ENCODE measurements around the gene NRTN. TPM values are rescaled to one million over a fixed set of nuclear protein-coding genes. Genes with fewer than 3 reads are reported as not detected.

Gene NRTN
- total RNA-seq, 1 donor from 2014 or later = 0.85 TPM

DNA sequence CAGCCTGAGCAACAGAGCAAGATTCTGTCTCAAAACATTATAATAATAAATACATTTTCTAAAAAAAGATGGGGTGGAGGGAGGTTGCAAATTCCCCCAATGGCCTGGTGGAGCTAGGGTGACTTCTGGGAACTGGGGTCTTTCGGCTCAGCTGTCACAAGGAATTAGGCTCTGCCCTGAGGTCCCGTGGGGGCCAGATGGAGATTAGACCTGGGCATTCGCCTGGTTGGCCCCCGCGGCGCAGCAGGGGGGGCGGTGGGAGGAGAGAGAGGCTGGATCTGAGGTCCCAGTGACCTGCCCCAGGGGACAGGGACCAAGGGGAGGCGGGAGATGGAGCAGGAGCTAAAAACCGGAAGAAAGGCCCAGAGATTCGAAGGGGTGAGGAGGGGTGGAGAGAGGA is 19.9 kb downstream of the NRTN start:
- no peak for TF ChIP-seq CTCF (IDR thresholded peaks at IDR 0.05)
- H3K36me3 ChIP-seq = no peaks in the 10 kb centered on the region
- intact Hi-C loops (cut with DNase I) = no loop called here
- H3K4me3 ChIP-seq = no peak overlapping the region
- no peaks in the 10 kb centered on the region for H3K9me3 ChIP-seq
- H3K27ac ChIP-seq = no peak overlapping the region
- DNase-seq (ENCODE audit: low spot score in 2 of 2) = no peak
- peaks cover 10% of the 10 kb centered on the region for H3K27me3 ChIP-seq
- H3K4me1 ChIP-seq = peaks cover 0 to 5% of the 10 kb centered on the region in 2 donors

- Histone ChIP-seq H3K27me3 (peaks cover 14% of the 10 kb centered on the region), H3K36me3 (no peaks in the 10 kb centered on the region), H3K27ac (no peak overlapping the region), H3K4me3 (no peak overlapping the region), H3K4me1 (peaks cover 0 to 5% of the 10 kb centered on the region in 2 donors), H3K9me3 (no peaks in the 10 kb centered on the region)
- DNase-seq (ENCODE audit: low spot score in 2 of 2) = no peak
- intact Hi-C loops (cut with DNase I) = no loop called here
- TF ChIP-seq CTCF (IDR thresholded peaks at IDR 0.05) = no peak
Measured at GRCh38 chr19:5825178-5825577, 20.3 kb downstream of the NRTN start.

DNA sequence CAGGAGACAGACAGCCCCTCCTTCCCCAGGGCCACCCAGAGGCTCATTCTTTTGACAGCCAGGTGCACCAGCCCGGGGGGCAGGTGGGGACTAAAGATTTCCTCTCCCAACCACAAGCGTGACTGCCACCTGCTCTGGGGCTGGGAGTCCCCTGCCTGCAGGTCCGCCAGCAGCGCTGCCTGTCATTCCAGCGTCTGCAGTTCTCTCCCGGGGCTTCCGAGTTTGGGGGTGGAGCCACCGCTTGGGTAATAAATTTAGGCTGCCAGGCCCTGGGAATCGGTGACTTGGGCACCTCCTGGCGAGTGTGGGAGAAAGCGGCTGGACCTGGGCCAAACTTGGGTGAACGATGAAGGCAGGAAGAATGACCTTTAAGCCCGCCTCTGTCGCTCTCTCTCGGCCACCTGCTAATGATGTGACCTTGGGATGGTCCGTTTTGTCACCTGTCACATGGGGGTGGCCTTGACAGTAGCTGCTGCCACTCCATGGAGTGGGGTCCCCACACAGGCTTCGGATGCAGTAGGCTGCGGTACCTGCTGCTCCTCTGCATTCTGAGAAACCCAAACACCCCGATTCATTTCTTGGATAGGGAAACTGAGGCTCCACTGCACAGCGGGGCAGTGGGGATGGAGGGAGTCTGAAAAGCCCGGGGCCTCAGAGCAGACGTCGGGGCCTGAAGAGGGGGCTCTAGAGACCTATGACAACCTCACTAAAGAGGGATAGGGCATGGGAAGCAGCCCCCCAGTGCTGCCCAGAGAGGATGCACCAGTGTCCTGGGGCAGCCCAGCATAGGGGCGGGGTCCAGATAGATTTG is 21.9 kb downstream of the NRTN start:
- H3K27ac ChIP-seq = no peak overlapping the region
- DNase-seq (ENCODE audit: low spot score in 2 of 2) = no peak

GRCh38 chr19:5827342-5827890 is 22.5 kb downstream of the NRTN start:
- no peak overlapping the region for H3K27ac ChIP-seq
- TF ChIP-seq CTCF (IDR thresholded peaks at IDR 0.05) = no peak
- peaks cover 10% of the 10 kb centered on the region for H3K27me3 ChIP-seq
- H3K4me3 ChIP-seq = peak overlapping the region; percentile 54 to 61
- no peaks in the 10 kb centered on the region for H3K9me3 ChIP-seq
- H3K4me1 ChIP-seq = peaks cover 0 to 5% of the 10 kb centered on the region in 2 donors
- H3K36me3 ChIP-seq = no peaks in the 10 kb centered on the region
- no peak for DNase-seq (ENCODE audit: low spot score in 2 of 2)
- intact Hi-C loops (cut with DNase I) = no loop called here

More for the DNA sequence above, 21.9 kb downstream of the NRTN start:
- Histone ChIP-seq H3K36me3 (no peaks in the 10 kb centered on the region), H3K4me3 (no peak overlapping the region), H3K4me1 (peaks cover 0 to 5% of the 10 kb centered on the region in 2 donors), H3K27me3 (peaks cover 10% of the 10 kb centered on the region), H3K9me3 (no peaks in the 10 kb centered on the region)
- intact Hi-C loops (cut with DNase I) = no loop called here
- no peak for TF ChIP-seq CTCF (IDR thresholded peaks at IDR 0.05)

DNA sequence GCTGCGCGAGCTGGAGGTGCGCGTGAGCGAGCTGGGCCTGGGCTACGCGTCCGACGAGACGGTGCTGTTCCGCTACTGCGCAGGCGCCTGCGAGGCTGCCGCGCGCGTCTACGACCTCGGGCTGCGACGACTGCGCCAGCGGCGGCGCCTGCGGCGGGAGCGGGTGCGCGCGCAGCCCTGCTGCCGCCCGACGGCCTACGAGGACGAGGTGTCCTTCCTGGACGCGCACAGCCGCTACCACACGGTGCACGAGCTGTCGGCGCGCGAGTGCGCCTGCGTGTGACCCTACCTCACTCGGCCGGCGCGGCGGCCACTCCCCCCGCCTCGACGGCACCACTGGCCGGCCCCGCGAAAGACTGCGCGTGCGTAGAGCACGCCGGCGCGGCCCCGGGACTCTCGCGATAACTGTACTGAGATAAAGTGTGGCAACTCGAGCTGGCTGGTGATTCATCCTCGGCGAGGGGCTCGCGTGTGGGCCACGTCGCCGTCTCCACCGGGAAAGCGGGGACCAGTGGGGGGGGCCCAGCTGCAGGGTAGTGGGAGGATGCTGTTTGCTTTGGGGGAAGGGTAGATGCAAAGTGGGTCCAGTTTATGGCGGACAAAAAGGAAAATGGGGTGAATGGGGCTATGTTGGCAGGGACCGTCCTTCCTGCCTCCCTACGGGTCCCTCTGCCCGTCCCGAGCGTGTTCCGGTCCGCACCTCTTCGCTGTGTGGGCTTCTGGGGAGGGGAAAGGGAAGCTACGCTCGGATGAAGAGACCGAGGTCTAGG is 23.2 kb downstream of the NRTN start:
- H3K27ac ChIP-seq = peak overlapping the region in 1 of 2 donors; percentile 25
- intact Hi-C loops (cut with DNase I) = no loop called here
- peaks cover 0 to 5% of the 10 kb centered on the region in 2 donors for H3K4me1 ChIP-seq
- no peaks in the 10 kb centered on the region for H3K9me3 ChIP-seq
- peak overlapping the region; percentile 54 to 61 for H3K4me3 ChIP-seq
- no peak for TF ChIP-seq CTCF (IDR thresholded peaks at IDR 0.05)
- H3K27me3 ChIP-seq = peaks cover 10% of the 10 kb centered on the region
- H3K36me3 ChIP-seq = no peaks in the 10 kb centered on the region
- peak; percentile 49 to 91 for DNase-seq (ENCODE audit: low spot score in 2 of 2)
